ENCODE data around the gene SOST.

The SOST gene

GRCh38 chr17:43757171-43757660 lies 1.4 kb downstream of the SOST start:
- TF ChIP-seq FOXP2 (optimal IDR thresholded peaks at IDR 0.05; ENCODE audit: borderline replicate concordance, extremely low read depth, extremely low read length, insufficient read depth) (no peak), REST (IDR thresholded peaks at IDR 0.05; ENCODE audit: insufficient read depth in 1 of 2, low read depth in 2 of 2, low read length in 2 of 2) (no peak), POLR2AphosphoS5 (IDR thresholded peaks at IDR 0.05; ENCODE audit: low read depth, low read length) (no peak), SIN3A (IDR thresholded peaks at IDR 0.05; ENCODE audit: borderline replicate concordance, insufficient read depth, low read length) (no peak), TAF1 (IDR thresholded peaks at IDR 0.05; ENCODE audit: borderline replicate concordance, insufficient read depth, low read length) (no peak)

GRCh38 chr17:43756201-43756600 lies 2.4 kb downstream of the SOST start:
- TF ChIP-seq POLR2AphosphoS5 (IDR thresholded peaks at IDR 0.05; ENCODE audit: low read depth, low read length), result no peak
- TF ChIP-seq SIN3A (IDR thresholded peaks at IDR 0.05; ENCODE audit: borderline replicate concordance, insufficient read depth, low read length), result no peak
- TF ChIP-seq FOXP2 (optimal IDR thresholded peaks at IDR 0.05; ENCODE audit: borderline replicate concordance, extremely low read depth, extremely low read length, insufficient read depth), result no peak
- TF ChIP-seq TAF1 (IDR thresholded peaks at IDR 0.05; ENCODE audit: borderline replicate concordance, insufficient read depth, low read length), result no peak
- TF ChIP-seq REST (IDR thresholded peaks at IDR 0.05; ENCODE audit: insufficient read depth in 1 of 2, low read depth in 2 of 2, low read length in 2 of 2), result no peak

GRCh38 chr17:43755389-43755875 lies 3.2 kb downstream of the SOST start:
- TF ChIP-seq SIN3A (IDR thresholded peaks at IDR 0.05; ENCODE audit: borderline replicate concordance, insufficient read depth, low read length) (no peak), TAF1 (IDR thresholded peaks at IDR 0.05; ENCODE audit: borderline replicate concordance, insufficient read depth, low read length) (no peak), POLR2AphosphoS5 (IDR thresholded peaks at IDR 0.05; ENCODE audit: low read depth, low read length) (no peak)

GRCh38 chr17:43754947-43755346 lies 3.6 kb downstream of the SOST start:
- no peak for TF ChIP-seq POLR2AphosphoS5 (IDR thresholded peaks at IDR 0.05; ENCODE audit: low read depth, low read length)
- no peak for TF ChIP-seq TAF1 (IDR thresholded peaks at IDR 0.05; ENCODE audit: borderline replicate concordance, insufficient read depth, low read length)
- no peak for TF ChIP-seq SIN3A (IDR thresholded peaks at IDR 0.05; ENCODE audit: borderline replicate concordance, insufficient read depth, low read length)
- TF ChIP-seq REST (IDR thresholded peaks at IDR 0.05; ENCODE audit: insufficient read depth in 1 of 2, low read depth in 2 of 2, low read length in 2 of 2), result no peak
- no peak for TF ChIP-seq FOXP2 (optimal IDR thresholded peaks at IDR 0.05; ENCODE audit: borderline replicate concordance, extremely low read depth, extremely low read length, insufficient read depth)

GRCh38 chr17:43753493-43754129 lies 5.0 kb downstream of the SOST start:
- TF ChIP-seq SIN3A (IDR thresholded peaks at IDR 0.05; ENCODE audit: borderline replicate concordance, insufficient read depth, low read length) (no peak), FOXP2 (optimal IDR thresholded peaks at IDR 0.05; ENCODE audit: borderline replicate concordance, extremely low read depth, extremely low read length, insufficient read depth) (no peak), POLR2AphosphoS5 (IDR thresholded peaks at IDR 0.05; ENCODE audit: low read depth, low read length) (no peak), TAF1 (IDR thresholded peaks at IDR 0.05; ENCODE audit: borderline replicate concordance, insufficient read depth, low read length) (no peak), REST (IDR thresholded peaks at IDR 0.05; ENCODE audit: insufficient read depth in 1 of 2, low read depth in 2 of 2, low read length in 2 of 2) (no peak)

Measured in PFSK-1 (cell line).